SU-DHL-6 (cell line): ENCODE measurements around the gene GIMAP7.

Experiments used
- EZH2phosphoT487 ChIP-seq: fragments of 200-600 bp; sonication (generic), shearing (Covaris generic); conservative IDR thresholded peaks from 2 replicates; pipeline ENCODE4 v1.6.1; 2018; ENCODE audit warnings: mild to moderate bottlenecking, antibody characterized with exemption, low read length, moderate library complexity, mixed read lengths
- TF ChIP-seq, protein P1 (sequence below): fragments of 200-600 bp; sonication (generic); IDR thresholded peaks from one replicate; pipeline ENCODE4 v1.5.1; 2017; ENCODE audit warnings: antibody characterized with exemption, mild to moderate bottlenecking, low read length, moderate library complexity; ENCODE audit not compliant: insufficient read depth, poor library complexity, severe bottlenecking

DNA sequence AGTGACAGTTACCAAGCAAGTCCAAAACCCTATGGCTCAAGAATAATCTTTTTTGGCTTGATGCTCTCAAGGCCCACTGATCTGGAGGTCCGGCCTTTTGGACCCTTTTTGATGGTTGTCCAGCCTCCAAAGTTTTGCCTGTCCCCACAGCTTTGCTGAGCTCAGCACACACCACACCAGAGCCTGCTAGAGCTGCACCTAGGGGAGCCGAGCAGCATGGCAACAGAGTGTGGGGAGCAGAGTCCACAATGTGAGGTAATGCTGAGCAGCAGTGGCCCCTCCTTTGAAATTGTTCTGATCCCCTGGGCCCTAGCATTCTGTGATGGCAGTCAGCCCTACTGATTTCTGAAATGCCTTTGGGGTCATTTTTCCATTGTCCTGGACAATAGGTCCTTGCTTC, 9.3 kb downstream of the GIMAP7 start:
- TF ChIP-seq, protein P1, sequence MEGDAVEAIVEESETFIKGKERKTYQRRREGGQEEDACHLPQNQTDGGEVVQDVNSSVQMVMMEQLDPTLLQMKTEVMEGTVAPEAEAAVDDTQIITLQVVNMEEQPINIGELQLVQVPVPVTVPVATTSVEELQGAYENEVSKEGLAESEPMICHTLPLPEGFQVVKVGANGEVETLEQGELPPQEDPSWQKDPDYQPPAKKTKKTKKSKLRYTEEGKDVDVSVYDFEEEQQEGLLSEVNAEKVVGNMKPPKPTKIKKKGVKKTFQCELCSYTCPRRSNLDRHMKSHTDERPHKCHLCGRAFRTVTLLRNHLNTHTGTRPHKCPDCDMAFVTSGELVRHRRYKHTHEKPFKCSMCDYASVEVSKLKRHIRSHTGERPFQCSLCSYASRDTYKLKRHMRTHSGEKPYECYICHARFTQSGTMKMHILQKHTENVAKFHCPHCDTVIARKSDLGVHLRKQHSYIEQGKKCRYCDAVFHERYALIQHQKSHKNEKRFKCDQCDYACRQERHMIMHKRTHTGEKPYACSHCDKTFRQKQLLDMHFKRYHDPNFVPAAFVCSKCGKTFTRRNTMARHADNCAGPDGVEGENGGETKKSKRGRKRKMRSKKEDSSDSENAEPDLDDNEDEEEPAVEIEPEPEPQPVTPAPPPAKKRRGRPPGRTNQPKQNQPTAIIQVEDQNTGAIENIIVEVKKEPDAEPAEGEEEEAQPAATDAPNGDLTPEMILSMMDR, result no peak
- TF ChIP-seq EZH2phosphoT487, result no peak
